Ishikawa (cell line): Measurements from ENCODE around the gene ZNF716.

Experiments used
- RAD21 ChIP-seq: IDR thresholded peaks from 2 replicates; pipeline ENCODE4 v1.6.1; 2012; ENCODE audit warnings: low read depth
- REST ChIP-seq: IDR thresholded peaks from 2 replicates; pipeline ENCODE4 v1.6.1; 2012; ENCODE audit warnings: low read depth, mild to moderate bottlenecking
- TF ChIP-seq, protein P1 (sequence below): IDR thresholded peaks from 2 replicates; pipeline ENCODE4 v1.6.1; 2012

- TF ChIP-seq REST = no peak
- no peak for TF ChIP-seq RAD21
- TF ChIP-seq, protein P1, sequence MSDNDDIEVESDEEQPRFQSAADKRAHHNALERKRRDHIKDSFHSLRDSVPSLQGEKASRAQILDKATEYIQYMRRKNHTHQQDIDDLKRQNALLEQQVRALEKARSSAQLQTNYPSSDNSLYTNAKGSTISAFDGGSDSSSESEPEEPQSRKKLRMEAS = no peak
Measured at GRCh38 chr7:57505176-57505575, 55.2 kb downstream of the ZNF716 start.
